ENCODE data around the gene SNX9.

GRCh38 chr6:157868835-157869234 lies 45.8 kb downstream of the SNX9 start:
- TF ChIP-seq RCOR1 (IDR thresholded peaks at IDR 0.05; ENCODE audit: insufficient replicate concordance, low read length) (no peak), CTCF (conservative IDR thresholded peaks at IDR 0.05; ENCODE audit: low read depth, low read length) (no peak), MXI1 (IDR thresholded peaks at IDR 0.05; ENCODE audit: borderline replicate concordance, low read depth, low read length) (no peak), POLR2A (IDR thresholded peaks at IDR 0.05; ENCODE audit: low read depth, low read length) (no peak), NFE2L2 (IDR thresholded peaks at IDR 0.05; ENCODE audit: low read depth, low read length) (no peak), USF2 (IDR thresholded peaks at IDR 0.05; ENCODE audit: low read depth, low read length) (no peak)

Data from IMR-90 (cell line).